Measurements from ENCODE around the gene OPA3.

- TF ChIP-seq EZH2 (IDR thresholded peaks at IDR 0.05) (no peak), CTCF (IDR thresholded peaks at IDR 0.05 in 2 of 3, conservative IDR thresholded peaks at IDR 0.05 in 1 of 3; ENCODE audit: borderline replicate concordance in 1 of 3, insufficient read depth in 1 of 3, low read depth in 2 of 3, low read length in 2 of 3) (no peak), EGR1 (IDR thresholded peaks at IDR 0.05; ENCODE audit: low read depth) (no peak), POLR2AphosphoS5 (IDR thresholded peaks at IDR 0.05; ENCODE audit: low read depth, low read length) (no peak), ATF3 (IDR thresholded peaks at IDR 0.05) (no peak), MAX (IDR thresholded peaks at IDR 0.05) (no peak), POLR2A (IDR thresholded peaks at IDR 0.05; ENCODE audit: borderline replicate concordance, extremely low read depth, insufficient read depth, insufficient read length) (no peak), ZBTB33 (IDR thresholded peaks at IDR 0.05; ENCODE audit: extremely low read depth, insufficient replicate concordance, low read length) (no peak), REST (IDR thresholded peaks at IDR 0.05; ENCODE audit: low read depth) (no peak), ELF1 (IDR thresholded peaks at IDR 0.05; ENCODE audit: borderline replicate concordance, low read depth) (no peak)
Observed at GRCh38 chr19:45571457-45572220, 13.0 kb downstream of the OPA3 start.
